ENCODE data around the gene CDCA8.

Gene CDCA8

DNA sequence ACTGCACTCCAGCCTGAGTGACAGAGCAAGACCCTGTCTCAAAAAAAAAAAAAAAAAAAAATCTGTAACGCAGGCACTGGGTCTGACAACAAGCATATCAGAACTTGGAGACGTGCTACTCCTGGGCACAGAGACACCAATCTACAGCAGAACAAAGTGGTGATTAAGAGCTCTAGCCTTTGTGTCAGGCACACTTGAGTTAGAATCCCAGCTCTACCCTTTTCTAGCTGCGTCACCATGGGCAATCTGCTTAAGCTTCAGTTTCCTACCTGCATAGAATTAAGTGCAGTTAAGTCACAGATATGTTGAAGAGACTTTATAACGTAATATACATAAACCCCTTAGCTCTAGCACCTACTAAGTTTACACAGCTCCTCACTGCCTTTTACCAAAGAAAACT lies 3.4 kb upstream of the CDCA8 start:
- Mint-ChIP-seq H3K27ac (peak overlapping the region in 1 of 2 donors; percentile 96), H3K4me1 (peaks cover 31% of the 10 kb centered on the region), H3K27me3 (no peaks in the 10 kb centered on the region), H3K4me3 (peak overlapping the region; percentile 99 to 100), H3K9me3 (no peaks in the 10 kb centered on the region)
- ATAC-seq (no peak), DNase-seq (no peak)

DNA sequence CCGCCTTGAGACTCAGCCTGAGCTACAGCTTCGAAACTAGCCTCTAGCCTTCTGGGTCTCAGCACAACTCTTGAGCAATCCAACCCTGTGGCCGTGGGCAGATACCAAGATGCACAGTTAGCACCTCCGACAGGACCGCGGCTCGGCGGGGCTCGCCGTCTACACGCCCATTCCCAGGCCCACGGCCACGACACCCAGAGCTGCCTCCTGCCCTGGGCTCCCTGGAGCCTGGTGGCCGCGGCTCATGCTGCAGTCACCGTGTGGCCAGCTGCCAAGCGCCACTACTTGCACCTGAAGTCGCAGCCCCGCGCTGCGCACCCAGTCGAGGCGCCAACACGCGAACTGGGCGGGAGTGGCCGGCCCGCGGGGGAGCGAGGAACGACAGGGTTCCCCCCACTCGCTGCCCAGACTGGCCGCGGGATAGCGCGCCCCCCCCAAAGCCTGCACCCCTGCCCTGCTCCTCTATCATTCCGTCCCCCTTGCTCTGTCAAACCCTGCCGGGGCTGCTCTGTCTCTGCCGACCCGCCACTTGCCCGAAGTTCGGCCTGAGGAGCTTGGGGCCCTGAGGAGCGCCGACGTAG lies 729 bp upstream of the CDCA8 start:
- ATAC-seq (peak; percentile 19), DNase-seq (peak in 1 of 2 donors; percentile 53)
- peak overlapping the region; percentile 99 to 100 for H3K4me3 Mint-ChIP-seq
- H3K4me1 Mint-ChIP-seq: peaks cover 31% of the 10 kb centered on the region
- H3K27ac Mint-ChIP-seq: peak overlapping the region; percentile 97 to 99
- no peaks in the 10 kb centered on the region for H3K9me3 Mint-ChIP-seq
- H3K27me3 Mint-ChIP-seq: no peaks in the 10 kb centered on the region

DNA sequence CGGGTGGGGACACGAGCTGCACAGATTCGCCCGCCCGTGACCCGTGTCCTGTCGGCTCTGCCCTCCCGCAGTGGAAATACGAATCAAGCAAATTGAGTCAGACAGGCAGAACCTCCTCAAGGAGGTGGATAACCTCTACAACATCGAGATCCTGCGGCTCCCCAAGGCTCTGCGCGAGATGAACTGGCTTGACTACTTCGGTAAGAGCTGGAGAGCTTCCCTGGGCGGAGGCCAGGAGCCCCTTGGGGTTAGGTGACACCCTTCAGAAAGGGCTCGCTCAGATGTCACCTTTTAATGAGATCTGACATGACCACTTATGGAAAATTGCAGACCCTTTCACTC lies 489 bp downstream of the CDCA8 start:
- H3K27me3 Mint-ChIP-seq: no peaks in the 10 kb centered on the region
- DNase-seq (no peak), ATAC-seq (no peak)
- peak overlapping the region; percentile 94 to 97 for H3K27ac Mint-ChIP-seq
- H3K4me3 Mint-ChIP-seq: peak overlapping the region; percentile 99 to 100
- H3K9me3 Mint-ChIP-seq: no peaks in the 10 kb centered on the region
- peaks cover 29% of the 10 kb centered on the region for H3K4me1 Mint-ChIP-seq

- H3K27ac Mint-ChIP-seq: no peak overlapping the region
- ATAC-seq: no peak
- no peaks in the 10 kb centered on the region for H3K27me3 Mint-ChIP-seq
Measured at GRCh38 chr1:37697090-37697489, 4.8 kb downstream of the CDCA8 start.

DNA sequence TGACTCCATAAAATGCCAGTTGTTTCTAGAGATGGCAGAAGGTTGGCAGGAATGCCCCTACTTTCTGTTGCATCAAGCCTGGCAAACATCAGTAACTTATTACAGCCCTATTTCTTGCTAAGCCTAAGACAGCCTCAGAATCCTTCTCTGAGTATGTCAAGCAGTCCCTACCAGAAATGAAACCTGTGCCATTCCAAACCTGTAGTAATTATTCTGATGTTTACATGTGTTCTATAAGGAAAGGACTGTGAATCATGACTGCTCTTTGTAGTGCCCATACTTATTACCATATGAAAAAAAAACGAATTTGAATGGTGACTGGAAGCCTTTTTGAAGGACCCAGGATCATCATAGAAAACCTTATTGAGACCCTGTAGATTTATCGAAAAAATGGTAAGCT lies 5.4 kb downstream of the CDCA8 start:
- ATAC-seq (no peak), DNase-seq (no peak)
- Mint-ChIP-seq H3K4me1 (no peaks in the 10 kb centered on the region), H3K9me3 (no peaks in the 10 kb centered on the region), H3K27ac (no peak overlapping the region), H3K27me3 (no peaks in the 10 kb centered on the region), H3K4me3 (no peak overlapping the region)

More at GRCh38 chr1:37697090-37697489, 4.8 kb downstream of the CDCA8 start:
- Mint-ChIP-seq H3K9me3 (no peaks in the 10 kb centered on the region), H3K4me3 (no peak overlapping the region), H3K4me1 (no peaks in the 10 kb centered on the region)
- DNase-seq: no peak

DNA sequence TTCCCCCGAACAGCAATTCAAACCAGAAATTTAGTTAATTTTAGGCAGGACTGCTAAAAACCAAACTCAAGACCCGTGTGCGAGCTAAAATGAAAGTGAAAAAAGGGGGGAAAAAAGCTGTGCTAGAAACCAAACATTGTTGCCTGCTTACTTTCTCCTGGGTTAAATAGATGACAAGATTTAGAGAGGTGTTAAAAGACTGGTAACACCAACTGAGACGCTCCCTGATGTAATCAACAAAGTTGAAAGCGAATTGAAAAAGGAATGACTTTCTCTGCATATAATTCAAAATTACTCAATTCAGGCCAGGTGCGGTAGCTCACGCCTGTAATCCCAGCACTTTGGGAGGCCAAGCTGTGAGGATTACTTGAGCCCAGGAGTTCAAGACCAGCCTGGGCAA lies 6.8 kb downstream of the CDCA8 start:
- no peak overlapping the region for H3K27ac Mint-ChIP-seq
- DNase-seq (no peak), ATAC-seq (no peak)
- no peaks in the 10 kb centered on the region for H3K4me1 Mint-ChIP-seq
- H3K27me3 Mint-ChIP-seq: no peaks in the 10 kb centered on the region
- no peaks in the 10 kb centered on the region for H3K9me3 Mint-ChIP-seq
- no peak overlapping the region for H3K4me3 Mint-ChIP-seq

- ATAC-seq: no peak
- Mint-ChIP-seq H3K4me1 (no peaks in the 10 kb centered on the region), H3K4me3 (no peak overlapping the region), H3K27me3 (no peaks in the 10 kb centered on the region), H3K9me3 (no peaks in the 10 kb centered on the region), H3K27ac (no peak overlapping the region)
- no peak for DNase-seq
Measured at GRCh38 chr1:37701051-37701450, 8.7 kb downstream of the CDCA8 start.

DNA sequence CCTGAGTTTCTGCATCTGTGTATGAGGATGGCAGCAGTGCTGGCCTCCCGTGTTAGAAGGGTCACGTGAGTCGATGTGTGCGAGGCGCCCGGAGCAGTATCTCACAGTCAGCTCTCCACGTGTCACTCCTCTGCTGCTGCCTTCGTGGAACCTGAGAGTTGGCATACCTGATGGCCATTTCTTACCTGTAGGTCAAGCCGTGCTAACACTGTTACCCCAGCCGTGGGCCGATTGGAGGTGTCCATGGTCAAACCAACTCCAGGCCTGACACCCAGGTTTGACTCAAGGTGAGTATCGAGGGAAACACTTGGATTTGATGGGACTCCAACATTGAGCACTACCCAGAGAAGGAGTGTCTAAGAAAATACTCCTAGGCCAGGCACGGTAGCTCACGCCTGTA lies 10.7 kb downstream of the CDCA8 start:
- DNase-seq: no peak
- Mint-ChIP-seq H3K4me1 (no peaks in the 10 kb centered on the region), H3K4me3 (no peak overlapping the region), H3K27ac (no peak overlapping the region), H3K9me3 (no peaks in the 10 kb centered on the region), H3K27me3 (no peaks in the 10 kb centered on the region)
- ATAC-seq: no peak

DNA sequence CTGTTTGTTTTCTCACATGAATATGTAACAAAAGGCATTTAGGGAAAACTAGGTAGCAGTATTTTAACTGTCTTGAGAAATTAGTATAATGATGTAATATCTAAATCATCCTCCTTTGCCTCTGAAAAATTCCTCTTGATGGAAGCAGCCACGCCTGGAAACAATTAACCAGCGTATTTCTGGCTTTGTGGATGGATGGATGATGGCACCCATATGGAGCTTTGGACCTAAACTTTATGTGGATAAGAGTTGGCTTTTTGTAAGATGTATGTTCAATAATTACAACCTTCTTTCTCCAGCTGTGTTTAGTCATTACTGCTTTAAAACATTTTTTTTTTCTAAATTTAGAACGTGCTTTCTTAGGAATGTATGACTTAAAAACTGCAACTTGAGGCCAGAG lies 12.7 kb downstream of the CDCA8 start:
- H3K4me1 Mint-ChIP-seq: no peaks in the 10 kb centered on the region
- no peaks in the 10 kb centered on the region for H3K27me3 Mint-ChIP-seq
- DNase-seq (no peak), ATAC-seq (no peak)
- no peak overlapping the region for H3K27ac Mint-ChIP-seq
- no peaks in the 10 kb centered on the region for H3K9me3 Mint-ChIP-seq
- no peak overlapping the region for H3K4me3 Mint-ChIP-seq

DNA sequence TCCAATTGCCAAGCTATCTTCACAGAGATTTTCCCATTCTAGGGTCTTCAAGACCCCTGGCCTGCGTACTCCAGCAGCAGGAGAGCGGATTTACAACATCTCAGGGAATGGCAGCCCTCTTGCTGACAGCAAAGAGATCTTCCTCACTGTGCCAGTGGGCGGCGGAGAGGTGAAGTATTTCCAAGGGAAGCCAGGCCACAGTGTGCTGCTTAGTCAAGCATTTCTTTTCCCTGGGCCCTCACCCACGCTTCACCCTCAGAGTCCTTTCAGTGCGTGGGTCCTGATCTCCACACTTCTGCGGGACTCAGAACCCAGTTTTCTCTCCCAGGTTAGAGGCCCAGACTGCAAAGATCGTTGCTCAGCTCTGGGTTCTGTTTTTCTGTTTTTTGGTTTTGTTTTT lies 13.1 kb downstream of the CDCA8 start:
- ATAC-seq: no peak
- Mint-ChIP-seq H3K9me3 (no peaks in the 10 kb centered on the region), H3K27ac (peak overlapping the region in 1 of 2 donors; percentile 34), H3K4me3 (no peak overlapping the region), H3K27me3 (no peaks in the 10 kb centered on the region), H3K4me1 (no peaks in the 10 kb centered on the region)
- DNase-seq: no peak

GRCh38 chr1:37708471-37708870 lies 16.2 kb downstream of the CDCA8 start:
- ATAC-seq (no peak), DNase-seq (no peak)
- Mint-ChIP-seq H3K4me1 (no peaks in the 10 kb centered on the region), H3K9me3 (no peaks in the 10 kb centered on the region), H3K27me3 (no peaks in the 10 kb centered on the region), H3K4me3 (no peak overlapping the region), H3K27ac (no peak overlapping the region)

- no peak for ATAC-seq
- no peak overlapping the region for H3K4me3 Mint-ChIP-seq
- H3K27me3 Mint-ChIP-seq: peaks cover 7% of the 10 kb centered on the region
- H3K27ac Mint-ChIP-seq: no peak overlapping the region
- H3K9me3 Mint-ChIP-seq: no peaks in the 10 kb centered on the region
- DNase-seq: no peak
- H3K4me1 Mint-ChIP-seq: no peaks in the 10 kb centered on the region
Measured at GRCh38 chr1:37714226-37714625, 21.9 kb downstream of the CDCA8 start.

DNA sequence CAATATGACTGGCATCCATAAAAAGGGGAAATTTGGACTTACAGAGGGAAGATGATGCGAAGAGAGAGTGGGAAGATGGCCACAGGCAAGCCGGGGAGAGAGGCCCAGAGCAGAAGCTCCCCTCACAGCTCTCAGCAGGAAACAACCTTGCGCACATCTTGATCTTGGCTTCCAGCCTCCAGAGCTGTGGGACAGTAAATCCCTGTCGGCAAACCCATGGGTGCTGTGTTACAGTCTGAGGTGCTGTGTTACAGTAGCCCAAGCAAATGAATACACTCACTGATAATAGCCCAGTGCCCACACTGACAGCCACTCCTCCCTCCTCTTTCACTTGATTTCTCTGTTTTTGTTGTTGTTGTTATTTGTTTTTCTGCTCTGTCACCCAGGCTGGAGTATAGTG lies 22.4 kb downstream of the CDCA8 start:
- Mint-ChIP-seq H3K4me1 (no peaks in the 10 kb centered on the region), H3K27ac (no peak overlapping the region), H3K4me3 (no peak overlapping the region), H3K9me3 (no peaks in the 10 kb centered on the region), H3K27me3 (peaks cover 7% of the 10 kb centered on the region)
- ATAC-seq (no peak), DNase-seq (no peak)

DNA sequence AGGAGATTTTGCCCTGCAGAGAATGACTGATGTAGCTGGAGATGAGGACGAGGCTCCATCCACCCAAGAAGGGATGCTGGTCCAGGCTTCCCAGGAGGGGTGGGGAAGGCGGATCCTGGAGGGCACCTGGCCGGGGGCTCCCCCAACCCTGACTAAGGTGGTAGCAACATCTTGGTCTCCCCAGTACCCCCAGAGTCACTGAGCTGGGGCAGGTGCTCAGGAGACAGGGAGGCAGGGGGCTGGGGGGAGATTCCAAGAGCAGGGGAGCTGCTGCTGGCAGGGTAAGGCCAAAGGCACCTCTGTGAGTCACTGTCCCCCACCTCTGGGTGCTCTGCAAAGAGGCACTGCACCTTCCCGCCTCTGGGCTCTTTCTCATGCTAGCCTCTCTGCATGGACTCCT lies 24.0 kb downstream of the CDCA8 start:
- ATAC-seq (no peak), DNase-seq (no peak)
- H3K27ac Mint-ChIP-seq: no peak overlapping the region
- no peak overlapping the region for H3K4me3 Mint-ChIP-seq
- H3K4me1 Mint-ChIP-seq: no peaks in the 10 kb centered on the region
- no peaks in the 10 kb centered on the region for H3K9me3 Mint-ChIP-seq
- H3K27me3 Mint-ChIP-seq: peaks cover 7% of the 10 kb centered on the region

DNA sequence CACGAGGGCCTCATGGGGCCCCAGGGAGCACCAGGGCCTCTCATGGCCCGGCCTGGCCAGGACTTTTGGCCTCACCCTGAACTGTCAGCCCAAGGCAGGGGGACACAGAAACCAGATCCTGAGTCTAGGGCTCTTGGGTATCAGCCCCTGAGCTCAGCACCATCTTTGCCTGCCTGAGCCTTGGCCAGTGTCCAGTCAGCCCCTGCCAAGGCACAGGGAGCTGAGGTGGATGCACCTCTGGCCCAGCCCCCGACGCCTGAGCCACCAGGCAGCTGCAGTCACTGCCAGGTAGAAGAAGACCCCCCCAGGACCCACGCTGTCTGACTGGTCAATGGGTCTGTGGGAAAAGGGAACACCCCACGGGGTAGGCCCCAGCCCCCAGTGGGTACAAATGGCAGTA lies 25.3 kb downstream of the CDCA8 start:
- no peaks in the 10 kb centered on the region for H3K4me1 Mint-ChIP-seq
- H3K27ac Mint-ChIP-seq: no peak overlapping the region
- H3K9me3 Mint-ChIP-seq: no peaks in the 10 kb centered on the region
- DNase-seq (no peak), ATAC-seq (no peak)
- H3K4me3 Mint-ChIP-seq: no peak overlapping the region
- H3K27me3 Mint-ChIP-seq: peaks cover 7% of the 10 kb centered on the region

DNA sequence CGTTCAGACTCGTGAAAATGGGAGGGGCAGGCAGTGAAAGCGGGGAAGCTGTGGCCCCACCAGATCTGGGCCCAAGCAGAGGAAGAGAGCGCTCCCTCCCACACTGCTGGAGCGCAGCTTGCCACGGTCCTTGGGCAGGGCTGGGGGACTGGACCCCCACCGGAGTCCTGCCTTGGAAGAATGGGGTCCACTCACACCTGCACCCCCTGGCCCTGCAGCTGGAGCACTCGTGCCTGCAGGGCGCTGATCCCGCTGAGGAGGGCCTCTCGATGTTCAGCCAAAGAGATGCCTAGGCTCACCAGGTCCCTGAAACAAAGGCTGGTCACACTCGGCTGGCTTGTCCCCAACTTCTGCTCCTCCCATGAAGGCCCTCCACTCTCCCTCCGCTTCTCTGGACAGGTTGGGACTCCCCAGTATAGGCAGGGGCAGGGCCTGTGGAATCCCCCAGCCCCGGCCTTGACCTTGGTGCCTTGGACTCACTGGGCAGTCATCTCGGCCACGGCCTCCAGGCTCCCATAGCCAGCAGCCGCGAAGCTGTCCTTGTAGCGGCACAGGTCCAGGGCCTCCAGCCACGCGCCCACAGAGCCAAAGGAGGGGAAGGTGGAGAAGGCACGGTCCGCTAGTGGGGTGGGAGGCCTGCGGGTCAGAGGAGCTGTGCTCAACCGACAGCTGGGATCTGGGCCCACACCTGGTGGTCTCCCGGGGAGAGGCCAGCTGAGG lies 26.0 kb downstream of the CDCA8 start:
- ATAC-seq (no peak), DNase-seq (no peak)
- peaks cover 7% of the 10 kb centered on the region for H3K27me3 Mint-ChIP-seq
- H3K4me3 Mint-ChIP-seq: no peak overlapping the region
- H3K4me1 Mint-ChIP-seq: no peaks in the 10 kb centered on the region
- peak overlapping the region in 1 of 2 donors; percentile 71 for H3K27ac Mint-ChIP-seq
- H3K9me3 Mint-ChIP-seq: no peaks in the 10 kb centered on the region
